Breast epithelium (tissue), 4 donors: ENCODE results near the gene ADGRV1. TPM values are rescaled to one million over a fixed set of nuclear protein-coding genes. Genes with fewer than 3 reads are reported as not detected.
A peak's percentile ranks its signal among the peaks of the same experiment; 100 is the strongest.

Experiments
- DNase-seq, 2 donors: peaks; one replicate each; pipeline ENCODE4 v3.0.0-alpha.2; 2019; ENCODE audit warnings: low spot score in 2 of 2
- H3K27ac ChIP-seq, 2 donors: fragments of 200-600 bp; sonication (generic) in 1 of 2; one replicate each; pipeline ENCODE4 v1.5.1; 2016 to 2019; ENCODE audit warnings: mild to moderate bottlenecking in 1 of 2
- H3K27me3 ChIP-seq, 2 donors: fragments of 200-600 bp; sonication (generic) in 1 of 2; one replicate each; pipeline versions ENCODE4 v1.5.1 to v1.6.0; 2017 to 2019; ENCODE audit warnings: control low read depth in 1 of 2, mild to moderate bottlenecking in 1 of 2
- H3K36me3 ChIP-seq: fragments of 200-600 bp; one replicate; pipeline ENCODE4 v1.5.1; 2019
- H3K4me1 ChIP-seq, 2 donors: fragments of 200-600 bp; sonication (generic); one replicate each; pipeline ENCODE4 v1.5.1; 2016 to 2019; ENCODE audit warnings: control low read depth in 1 of 2
- H3K4me3 ChIP-seq, 3 donors: fragments of 200-600 bp; sonication (generic); 1 replicate in 2 of 3; 2 replicates in 1 of 3; pipeline ENCODE4 v1.5.1; 2016 to 2019; ENCODE audit warnings: mild to moderate bottlenecking in 3 of 3, moderate library complexity in 2 of 3
- H3K9me3 ChIP-seq, 2 donors: fragments of 200-600 bp; sonication (generic) in 1 of 2; one replicate each; pipeline ENCODE4 v1.5.1; 2016 to 2019; ENCODE audit warnings: control low read depth in 1 of 2
- CTCF ChIP-seq, 3 donors: fragments of 450-650 bp; IDR thresholded peaks; one replicate each; pipeline ENCODE4 v1.5.1; 2016 to 2017; ENCODE audit warnings: antibody characterized with exemption in 3 of 3, mild to moderate bottlenecking in 3 of 3, moderate library complexity in 3 of 3
- POLR2A ChIP-seq: fragments of 450-650 bp; IDR thresholded peaks from one replicate; pipeline ENCODE4 v1.6.1; 2016; ENCODE audit warnings: antibody characterized with exemption, mild to moderate bottlenecking, moderate library complexity
- POLR2AphosphoS5 ChIP-seq, 3 donors: sonication (generic); formaldehyde crosslinking; IDR thresholded peaks; one replicate each; pipeline ENCODE4 v1.6.1; 2017; ENCODE audit warnings: antibody characterized with exemption in 3 of 3
- intact Hi-C: fragments of 100-400 bp; cut with DNase I; formaldehyde crosslinking; loops from one replicate; pipeline ENCODE4 v1.15.1; 2023; ENCODE audit warnings: low total_unique reads
- total RNA-seq, 3 donors: library from RNA; depleted of rRNA; stranded (reverse); fragments of >200 nt; gene quantifications; one replicate each; pipeline ENCODE4 v1.1.0, GENCODE V29; 2016

The ADGRV1 gene
- total RNA-seq, 3 donors from 2014 or later, result 0.32 to 85.2 (median 55.3) TPM

DNA sequence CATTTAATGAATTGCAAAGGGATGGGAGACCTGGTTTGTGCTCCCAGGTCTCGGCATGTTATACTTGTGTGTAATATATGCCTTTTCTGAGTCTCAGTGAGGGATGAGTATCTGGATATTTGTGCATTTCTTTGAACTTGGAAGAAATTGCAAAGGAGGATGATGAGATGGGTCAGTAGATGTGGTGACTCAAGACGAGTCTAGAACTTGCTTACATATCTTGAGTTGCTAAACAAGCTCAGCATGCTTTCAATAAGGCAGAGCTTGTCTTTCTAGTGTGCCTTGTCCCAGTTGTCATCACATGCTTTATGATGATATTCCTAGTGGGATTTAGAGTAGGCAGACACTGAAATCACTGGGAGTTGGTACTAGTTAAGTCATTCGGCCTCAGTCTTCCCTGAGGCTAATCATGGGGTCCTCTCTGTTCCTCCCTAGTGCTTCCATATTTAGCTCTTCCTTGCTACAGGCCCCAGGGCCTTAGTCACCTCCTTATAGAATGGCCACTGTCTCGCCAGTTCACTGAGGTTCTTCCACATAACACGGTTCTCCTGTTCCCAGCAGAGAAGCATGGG, 602.2 kb downstream of the ADGRV1 start:
- peak overlapping the region; percentile 52 to 84 for H3K27ac ChIP-seq
- intact Hi-C loops, result no loop called here
- no peaks in the 10 kb centered on the region for H3K36me3 ChIP-seq
- DNase-seq, result no peak
- TF ChIP-seq POLR2AphosphoS5 (IDR thresholded peaks at IDR 0.05) (no peak), CTCF (IDR thresholded peaks at IDR 0.05) (no peak), POLR2A (no peak)
- H3K9me3 ChIP-seq, result no peaks in the 10 kb centered on the region
- peaks cover 9 to 19% of the 10 kb centered on the region in 2 donors for H3K4me1 ChIP-seq
- no peaks in the 10 kb centered on the region for H3K27me3 ChIP-seq
- H3K4me3 ChIP-seq, result no peak overlapping the region

DNA sequence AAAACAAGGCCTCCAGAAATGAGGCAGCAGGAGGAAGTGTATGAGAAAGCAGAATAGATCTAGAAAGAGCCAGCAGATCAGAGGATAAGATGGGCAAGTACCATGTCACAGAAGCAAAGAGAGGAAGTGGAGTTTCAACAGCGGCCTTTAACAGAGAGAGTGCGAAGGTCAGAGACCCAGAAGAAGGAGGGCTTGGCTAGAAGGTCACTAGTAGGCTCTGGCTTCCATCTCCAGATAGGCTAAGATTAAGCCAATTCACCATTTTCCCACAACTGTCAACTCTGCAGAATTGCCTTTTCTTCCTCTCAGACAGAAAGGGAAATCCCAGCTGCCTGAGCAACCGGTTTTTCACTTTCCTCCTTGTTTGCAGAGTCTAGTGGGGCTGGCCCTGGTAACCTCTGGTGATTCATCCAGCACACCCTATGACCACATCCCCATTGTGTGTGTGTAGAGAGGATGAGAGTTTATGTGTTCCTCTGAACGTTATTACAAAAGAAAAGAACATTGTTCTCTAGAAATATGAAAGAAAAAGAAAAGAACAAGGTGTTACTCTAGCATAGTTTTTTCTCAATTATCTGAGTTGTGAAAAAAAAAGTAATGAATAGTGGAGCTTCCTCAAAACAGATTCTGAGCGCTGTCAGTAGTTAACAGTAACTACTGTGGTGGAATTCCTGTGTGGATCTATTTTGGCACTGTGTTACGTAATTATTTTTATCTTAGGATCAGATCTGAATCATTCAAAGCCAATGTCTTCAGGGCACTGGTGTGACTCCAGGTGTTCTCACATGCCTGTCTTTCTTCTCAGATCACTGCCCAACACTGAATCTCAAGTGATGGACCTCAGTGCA, 604.2 kb downstream of the ADGRV1 start:
- Histone ChIP-seq H3K27ac (peak overlapping the region; percentile 84 to 88), H3K4me1 (peaks cover 9 to 19% of the 10 kb centered on the region in 2 donors), H3K4me3 (peak overlapping the region in 1 of 3 donors; percentile 21), H3K27me3 (no peaks in the 10 kb centered on the region), H3K36me3 (no peaks in the 10 kb centered on the region), H3K9me3 (no peaks in the 10 kb centered on the region)
- peak; percentile 62 to 90 for DNase-seq
- TF ChIP-seq CTCF (IDR thresholded peaks at IDR 0.05) (no peak), POLR2A (no peak), POLR2AphosphoS5 (IDR thresholded peaks at IDR 0.05) (peak in 2 of 3 donors; percentile 48 to 77)
- intact Hi-C loops, result no loop called here

GRCh38 chr5:91164424-91164823, 605.8 kb downstream of the ADGRV1 start:
- no peaks in the 10 kb centered on the region for H3K27me3 ChIP-seq
- H3K4me1 ChIP-seq, result peaks cover 9 to 19% of the 10 kb centered on the region in 2 donors
- TF ChIP-seq POLR2AphosphoS5 (IDR thresholded peaks at IDR 0.05) (no peak), POLR2A (no peak), CTCF (IDR thresholded peaks at IDR 0.05) (no peak)
- H3K4me3 ChIP-seq, result no peak overlapping the region
- H3K27ac ChIP-seq, result peak overlapping the region; percentile 84 to 88
- H3K36me3 ChIP-seq, result no peaks in the 10 kb centered on the region
- H3K9me3 ChIP-seq, result no peaks in the 10 kb centered on the region
- DNase-seq, result no peak
- intact Hi-C loops, result loop anchor here (2.0 kb wide), 1 partner anchor 58 kb away; no protein-coding TSS in a partner anchor

- peak overlapping the region; percentile 60 to 84 for H3K27ac ChIP-seq
- no peaks in the 10 kb centered on the region for H3K9me3 ChIP-seq
- H3K4me1 ChIP-seq, result peaks cover 9 to 19% of the 10 kb centered on the region in 2 donors
- H3K27me3 ChIP-seq, result no peaks in the 10 kb centered on the region
- intact Hi-C loops, result no loop called here
- H3K4me3 ChIP-seq, result no peak overlapping the region
- no peaks in the 10 kb centered on the region for H3K36me3 ChIP-seq
- DNase-seq, result no peak
- TF ChIP-seq POLR2A (no peak), CTCF (IDR thresholded peaks at IDR 0.05) (no peak)
Observed at GRCh38 chr5:91166059-91166807, 607.6 kb downstream of the ADGRV1 start.
